HG02970 (cell line): ENCODE data around the gene ANAPC10.

ENCODE experiments used
- ATAC-seq: cut with Tn5 transposase; IDR thresholded peaks from one replicate; pipeline ENCODE4 v1.9.1; 2021; ENCODE audit warnings: mild to moderate bottlenecking, moderate library complexity, moderate number of reproducible peaks; ENCODE audit not compliant: unreplicated experiment, low FRiP score

Gene ANAPC10

GRCh38 chr4:145075742-145076468 lies 22.1 kb downstream of the ANAPC10 start:
- no peak for ATAC-seq

GRCh38 chr4:145071560-145071959 lies 26.4 kb downstream of the ANAPC10 start:
- ATAC-seq: no peak

- ATAC-seq: no peak
Measured at GRCh38 chr4:145069361-145069760, 28.6 kb downstream of the ANAPC10 start.

- ATAC-seq: no peak
Measured at GRCh38 chr4:145066063-145066501, 31.9 kb downstream of the ANAPC10 start.

GRCh38 chr4:145061318-145061920 lies 36.6 kb downstream of the ANAPC10 start:
- no peak for ATAC-seq

- ATAC-seq: no peak
Measured at GRCh38 chr4:145058256-145058655, 39.7 kb downstream of the ANAPC10 start.

- no peak for ATAC-seq
Measured at GRCh38 chr4:145056325-145057130, 41.5 kb downstream of the ANAPC10 start.

- no peak for ATAC-seq
Measured at GRCh38 chr4:145055533-145056257, 42.3 kb downstream of the ANAPC10 start.

- ATAC-seq: no peak
Measured at GRCh38 chr4:145049241-145049640, 48.8 kb downstream of the ANAPC10 start.

GRCh38 chr4:145048817-145049216 lies 49.2 kb downstream of the ANAPC10 start:
- no peak for ATAC-seq

GRCh38 chr4:145047151-145047550 lies 50.8 kb downstream of the ANAPC10 start:
- no peak for ATAC-seq

- no peak for ATAC-seq
Measured at GRCh38 chr4:145045180-145045579, 52.8 kb downstream of the ANAPC10 start.

GRCh38 chr4:145044341-145044740 lies 53.7 kb downstream of the ANAPC10 start:
- ATAC-seq: no peak

- ATAC-seq: no peak
Measured at GRCh38 chr4:145043306-145043705, 54.7 kb downstream of the ANAPC10 start.

GRCh38 chr4:145042601-145043285 lies 55.3 kb downstream of the ANAPC10 start:
- ATAC-seq: no peak

GRCh38 chr4:145041378-145041777 lies 56.6 kb downstream of the ANAPC10 start:
- ATAC-seq: peak; percentile 93

GRCh38 chr4:145035494-145036136 lies 62.4 kb downstream of the ANAPC10 start:
- no peak for ATAC-seq

- ATAC-seq: no peak
Measured at GRCh38 chr4:145034727-145035211, 63.2 kb downstream of the ANAPC10 start.

- no peak for ATAC-seq
Measured at GRCh38 chr4:145019346-145019745, 78.7 kb downstream of the ANAPC10 start.
